Endothelial cell of umbilical vein (primary cell): ENCODE data around the gene THSD1.
"Not testable (repeated sequence)": the region's sequence is repeated elsewhere in the genome, so short reads cannot be mapped to it uniquely, and the experiment has no call there.

Experiments
- FOS ChIP-seq: IDR thresholded peaks from 2 replicates; pipeline ENCODE4 v1.6.1; 2011; ENCODE audit warnings: mild to moderate bottlenecking, low read length, moderate library complexity, borderline replicate concordance; ENCODE audit not compliant: insufficient read depth
- GATA2 ChIP-seq: IDR thresholded peaks from 2 replicates; pipeline ENCODE4 v1.7.0; 2011; ENCODE audit warnings: low read depth, mild to moderate bottlenecking, moderate library complexity, mixed read lengths, low read length; ENCODE audit not compliant: insufficient read length, insufficient read depth
- JUN ChIP-seq: IDR thresholded peaks from 2 replicates; pipeline ENCODE4 v1.6.1; 2011; ENCODE audit warnings: borderline replicate concordance, low read depth; ENCODE audit not compliant: insufficient read length, insufficient read depth
- POLR2A ChIP-seq: IDR thresholded peaks from 2 replicates; pipeline ENCODE4 v1.6.1; 2012; ENCODE audit warnings: low read depth, mild to moderate bottlenecking, control low read depth, low read length
- POLR2AphosphoS5 ChIP-seq: IDR thresholded peaks from 2 replicates; pipeline ENCODE4 v1.6.1; 2012; ENCODE audit warnings: low read depth, mild to moderate bottlenecking, control low read depth, low read length, moderate library complexity; ENCODE audit not compliant: insufficient read depth
- TF ChIP-seq, protein P1 (sequence below), 2 donors: IDR thresholded peaks; 1 replicate in 1 of 2; 2 replicates in 1 of 2; pipeline ENCODE4 v1.5.1; 2011; ENCODE audit warnings: low read length in 2 of 2, mild to moderate bottlenecking in 2 of 2, moderate library complexity in 2 of 2, control low read depth in 1 of 2, inconsistent platforms in 1 of 2, low read depth in 1 of 2; ENCODE audit not compliant: insufficient read depth in 1 of 2; ENCODE audit errors: extremely low read depth in 1 of 2
- TF ChIP-seq, protein P2 (sequence below): IDR thresholded peaks from 2 replicates; pipeline ENCODE4 v1.6.1; 2011; ENCODE audit not compliant: insufficient read depth, insufficient read length

DNA sequence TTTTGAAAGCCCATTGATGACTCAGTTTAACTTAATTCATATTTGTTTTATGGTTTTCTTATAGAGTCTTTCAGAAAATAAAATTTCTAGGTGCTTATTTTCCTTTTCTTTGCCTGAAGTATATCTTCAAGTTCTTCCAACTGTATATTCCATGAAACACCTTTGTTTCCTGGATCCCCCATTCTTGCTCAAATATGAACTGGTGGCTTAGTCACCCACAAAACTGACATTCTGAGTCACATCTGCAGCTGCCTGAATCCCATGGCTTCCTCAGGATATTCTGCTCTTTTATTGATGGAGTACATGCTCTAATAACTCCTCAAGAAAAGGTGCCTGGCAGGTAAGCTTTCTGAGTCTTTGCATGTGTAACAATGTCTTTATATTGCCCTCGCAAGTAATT, 32.7 kb downstream of the THSD1 start:
- TF ChIP-seq, protein P1, sequence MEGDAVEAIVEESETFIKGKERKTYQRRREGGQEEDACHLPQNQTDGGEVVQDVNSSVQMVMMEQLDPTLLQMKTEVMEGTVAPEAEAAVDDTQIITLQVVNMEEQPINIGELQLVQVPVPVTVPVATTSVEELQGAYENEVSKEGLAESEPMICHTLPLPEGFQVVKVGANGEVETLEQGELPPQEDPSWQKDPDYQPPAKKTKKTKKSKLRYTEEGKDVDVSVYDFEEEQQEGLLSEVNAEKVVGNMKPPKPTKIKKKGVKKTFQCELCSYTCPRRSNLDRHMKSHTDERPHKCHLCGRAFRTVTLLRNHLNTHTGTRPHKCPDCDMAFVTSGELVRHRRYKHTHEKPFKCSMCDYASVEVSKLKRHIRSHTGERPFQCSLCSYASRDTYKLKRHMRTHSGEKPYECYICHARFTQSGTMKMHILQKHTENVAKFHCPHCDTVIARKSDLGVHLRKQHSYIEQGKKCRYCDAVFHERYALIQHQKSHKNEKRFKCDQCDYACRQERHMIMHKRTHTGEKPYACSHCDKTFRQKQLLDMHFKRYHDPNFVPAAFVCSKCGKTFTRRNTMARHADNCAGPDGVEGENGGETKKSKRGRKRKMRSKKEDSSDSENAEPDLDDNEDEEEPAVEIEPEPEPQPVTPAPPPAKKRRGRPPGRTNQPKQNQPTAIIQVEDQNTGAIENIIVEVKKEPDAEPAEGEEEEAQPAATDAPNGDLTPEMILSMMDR (IDR thresholded peaks at IDR 0.05; ENCODE audit: extremely low read depth in 1 of 2, insufficient read depth in 1 of 2, low read depth in 1 of 2, low read length in 2 of 2), result not testable (repeated sequence)
- not testable (repeated sequence) for TF ChIP-seq POLR2A, POLR2AphosphoS5, GATA2, JUN
- TF ChIP-seq, protein P2, sequence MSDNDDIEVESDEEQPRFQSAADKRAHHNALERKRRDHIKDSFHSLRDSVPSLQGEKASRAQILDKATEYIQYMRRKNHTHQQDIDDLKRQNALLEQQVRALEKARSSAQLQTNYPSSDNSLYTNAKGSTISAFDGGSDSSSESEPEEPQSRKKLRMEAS, result not testable (repeated sequence)
- TF ChIP-seq FOS, result peak; percentile 61
